Uterus (tissue), 4 donors: ENCODE results near the gene CD47. TPM values are rescaled to one million over a fixed set of nuclear protein-coding genes. Genes with fewer than 3 reads are reported as not detected.

ENCODE experiments used
- DNase-seq, 2 donors: peaks; one replicate each; pipeline ENCODE4 v3.0.0-alpha.2; 2019 to 2020
- H3K27ac ChIP-seq, 2 donors: fragments of 200-600 bp; sonication (generic); 1 replicate in 1 of 2; 2 replicates in 1 of 2; pipeline ENCODE4 v1.5.1; 2016 to 2018
- H3K27me3 ChIP-seq, 2 donors: fragments of 200-600 bp; sonication (generic); one replicate each; pipeline ENCODE4 v1.5.1; 2018 to 2019; ENCODE audit warnings: control low read depth in 1 of 2
- H3K36me3 ChIP-seq, 2 donors: fragments of 200-600 bp; sonication (generic); one replicate each; pipeline ENCODE4 v1.5.1; 2019; ENCODE audit warnings: control low read depth in 1 of 2
- H3K4me1 ChIP-seq, 2 donors: fragments of 200-600 bp; sonication (generic); one replicate each; pipeline ENCODE4 v1.5.1; 2018 to 2019; ENCODE audit warnings: control low read depth in 1 of 2
- H3K4me3 ChIP-seq, 2 donors: fragments of 200-600 bp; sonication (generic); 1 replicate in 1 of 2; 2 replicates in 1 of 2; pipeline ENCODE4 v1.5.1; 2018 to 2019; ENCODE audit warnings: mild to moderate bottlenecking in 1 of 2
- H3K9me3 ChIP-seq, 2 donors: fragments of 200-600 bp; sonication (generic); one replicate each; pipeline ENCODE4 v1.5.1; 2019; ENCODE audit warnings: control low read depth in 1 of 2
- CTCF ChIP-seq, 4 experiments: fragments of 200-600 bp in 2 of 4; fragments of 450-650 bp in 2 of 4; sonication (generic) in 2 of 4; IDR thresholded peaks; one replicate each; pipeline ENCODE4 v1.5.1; 2016 to 2019; ENCODE audit warnings: antibody characterized with exemption in 4 of 4, mild to moderate bottlenecking in 2 of 4, moderate library complexity in 1 of 4
- POLR2A ChIP-seq, 2 donors: fragments of 450-650 bp; IDR thresholded peaks; one replicate each; pipeline ENCODE4 v1.6.1; 2016; ENCODE audit warnings: antibody characterized with exemption in 2 of 2, mild to moderate bottlenecking in 1 of 2, moderate library complexity in 1 of 2
- intact Hi-C: fragments of 100-400 bp; cut with DNase I; formaldehyde crosslinking; loops from one replicate; pipeline ENCODE4 v1.15.1; 2023; ENCODE audit warnings: low total_unique reads
- total RNA-seq, 4 donors: library from RNA; depleted of rRNA in 3 of 4; stranded (reverse); fragments of >200 nt in 3 of 4; gene quantifications; one replicate each; pipeline versions ENCODE4 v1.1.0 to v1.2.4, GENCODE V29; 2014 to 2023
- donor health status: DM: yes; HTN: yes; CAD: no.

CD47 gene
- total RNA-seq, 4 donors from 2014 or later: 29.2 to 210 (median 67.1) TPM

- no peaks in the 10 kb centered on the region for H3K4me1 ChIP-seq
- no peaks in the 10 kb centered on the region for H3K27me3 ChIP-seq
- TF ChIP-seq POLR2A (IDR thresholded peaks at IDR 0.05): no peak
- TF ChIP-seq CTCF (IDR thresholded peaks at IDR 0.05): no peak
- DNase-seq: no peak
- no peaks in the 10 kb centered on the region for H3K9me3 ChIP-seq
- intact Hi-C loops: no loop called here
- H3K4me3 ChIP-seq: no peak overlapping the region
- no peak overlapping the region for H3K27ac ChIP-seq
- no peaks in the 10 kb centered on the region for H3K36me3 ChIP-seq
Observed at GRCh38 chr3:107999215-107999775, 91.5 kb downstream of the CD47 start.

- intact Hi-C loops: no loop called here
- no peak for DNase-seq
Observed at GRCh38 chr3:107997671-107998070, 93.2 kb downstream of the CD47 start.

GRCh38 chr3:107995823-107996222 lies 95.0 kb downstream of the CD47 start:
- no peak overlapping the region for H3K4me3 ChIP-seq
- intact Hi-C loops: no loop called here
- no peaks in the 10 kb centered on the region for H3K4me1 ChIP-seq
- TF ChIP-seq CTCF (IDR thresholded peaks at IDR 0.05) (no peak), POLR2A (IDR thresholded peaks at IDR 0.05) (no peak)
- H3K27me3 ChIP-seq: no peaks in the 10 kb centered on the region
- no peaks in the 10 kb centered on the region for H3K9me3 ChIP-seq
- H3K36me3 ChIP-seq: no peaks in the 10 kb centered on the region
- H3K27ac ChIP-seq: no peak overlapping the region
- DNase-seq: no peak

More at GRCh38 chr3:107997671-107998070, 93.2 kb downstream of the CD47 start:
- TF ChIP-seq POLR2A (IDR thresholded peaks at IDR 0.05): no peak
- no peak for TF ChIP-seq CTCF (IDR thresholded peaks at IDR 0.05)
- Histone ChIP-seq H3K36me3 (no peaks in the 10 kb centered on the region), H3K9me3 (no peaks in the 10 kb centered on the region), H3K27ac (no peak overlapping the region), H3K4me1 (no peaks in the 10 kb centered on the region), H3K4me3 (no peak overlapping the region), H3K27me3 (no peaks in the 10 kb centered on the region)

GRCh38 chr3:107994956-107995715 lies 95.7 kb downstream of the CD47 start:
- no peaks in the 10 kb centered on the region for H3K9me3 ChIP-seq
- no peak overlapping the region for H3K27ac ChIP-seq
- no peaks in the 10 kb centered on the region for H3K27me3 ChIP-seq
- no peaks in the 10 kb centered on the region for H3K4me1 ChIP-seq
- TF ChIP-seq CTCF (IDR thresholded peaks at IDR 0.05): no peak
- TF ChIP-seq POLR2A (IDR thresholded peaks at IDR 0.05): no peak
- no peak for DNase-seq
- intact Hi-C loops: no loop called here
- no peaks in the 10 kb centered on the region for H3K36me3 ChIP-seq
- no peak overlapping the region for H3K4me3 ChIP-seq

GRCh38 chr3:107994181-107994580 lies 96.7 kb downstream of the CD47 start:
- Histone ChIP-seq H3K27ac (no peak overlapping the region), H3K4me3 (no peak overlapping the region), H3K27me3 (no peaks in the 10 kb centered on the region), H3K4me1 (no peaks in the 10 kb centered on the region), H3K36me3 (no peaks in the 10 kb centered on the region), H3K9me3 (no peaks in the 10 kb centered on the region)
- intact Hi-C loops: no loop called here
- TF ChIP-seq POLR2A (IDR thresholded peaks at IDR 0.05) (no peak), CTCF (IDR thresholded peaks at IDR 0.05) (no peak)
- no peak for DNase-seq
